K562 (cell line): ENCODE data around the gene MICAL1. TPM values are rescaled to one million over a fixed set of nuclear protein-coding genes. Genes with fewer than 3 reads are reported as not detected.

Experiments
- ATAC-seq: fragments of 200-7000 bp; cut with Tn5 transposase; 3 replicates; pipeline ENCODE4 v1.9.1; 2020; ENCODE audit warnings: moderate library complexity
- BruUV-seq: library from RNA; stranded (reverse); fragments of 400-500 nt; replicated peaks from 2 replicates; lab custom pipeline; 2021; lab: Mats Ljungman, UMichigan
- CTCF ChIA-PET: fragments of 300-600 bp; formaldehyde crosslinking; extraction: SDS; loops from one replicate; lab custom pipeline; 2021; ENCODE audit warnings: low intra/inter-chr PET ratio; lab: Yijun Ruan, JAX
- POLR2A ChIA-PET: fragments of 300-600, 350-650 bp; sonication (Branson Sonifier 250); formaldehyde crosslinking; extraction: SDS; loops from one replicate; lab custom pipeline; 2021; ENCODE audit warnings: antibody characterized with exemption, inconsistent platforms; lab: Yijun Ruan, JAX
- DNase-seq, 4 experiments: peaks; one replicate each; pipeline versions ENCODE4 v3.0.0 to v3.0.0-alpha.2; 2011 to 2018; ENCODE audit warnings: low spot score in 3 of 4, mixed read lengths in 3 of 4; ENCODE audit errors: extremely low read depth in 1 of 4
- FAIRE-seq: peaks from 2 replicates; lab custom pipeline; 2011; peaks lifted over from hg19 to GRCh38; lab: Jason Lieb, UNC
- H2AFZ ChIP-seq: 2 replicates; pipeline ENCODE4 v1.6.0; 2011; ENCODE audit warnings: low read depth, low read length, control low read depth, inconsistent platforms
- H3K27ac ChIP-seq: fragments of 200-600 bp; 3 replicates; pipeline ENCODE4 v1.8.0; 2011; ENCODE audit warnings: low read depth, mild to moderate bottlenecking, control low read depth, inconsistent platforms, low read length, moderate library complexity, mixed read lengths; ENCODE audit errors: extremely low read depth
- H3K27me3 ChIP-seq, 2 experiments: fragments of 300-600 bp in 1 of 2; 2 replicates in 1 of 2; 3 replicates in 1 of 2; pipeline versions ENCODE4 v1.6.0 to v1.8.0; 2011; ENCODE audit warnings: inconsistent platforms in 2 of 2, low read length in 2 of 2, mild to moderate bottlenecking in 1 of 2, mixed read lengths in 1 of 2, moderate library complexity in 1 of 2; ENCODE audit not compliant: control insufficient read depth in 2 of 2, insufficient read depth in 2 of 2
- H3K36me3 ChIP-seq: fragments of 300-600 bp; 3 replicates; pipeline ENCODE4 v1.8.0; 2011; ENCODE audit warnings: mild to moderate bottlenecking, low read length, inconsistent platforms; ENCODE audit not compliant: control insufficient read depth, insufficient read depth
- H3K4me1 ChIP-seq, 2 experiments: fragments of 200-600 bp in 1 of 2; replicated peaks in 1 of 2; 2 replicates in 1 of 2; 3 replicates in 1 of 2; pipeline versions ENCODE4 v1.5.1 to v1.8.0; 2011; ENCODE audit warnings: inconsistent platforms in 2 of 2, low read length in 2 of 2, mild to moderate bottlenecking in 1 of 2, mixed read lengths in 1 of 2, moderate library complexity in 1 of 2; ENCODE audit not compliant: control insufficient read depth in 2 of 2, insufficient read depth in 2 of 2
- H3K4me2 ChIP-seq: 2 replicates; pipeline ENCODE4 v1.6.1; 2011; ENCODE audit warnings: low read length, control low read depth, inconsistent platforms, mixed read lengths; ENCODE audit not compliant: insufficient read depth
- H3K4me3 ChIP-seq: fragments of 200-600 bp; sonication (generic), shearing (Covaris generic); 2 replicates; pipeline ENCODE4 v1.5.1; 2016; ENCODE audit warnings: control low read depth, inconsistent platforms
- H3K79me2 ChIP-seq: fragments of 200-600 bp; 3 replicates; pipeline ENCODE4 v1.8.0; 2011; ENCODE audit warnings: low read length, inconsistent platforms; ENCODE audit not compliant: control insufficient read depth, insufficient read depth
- H3K9ac ChIP-seq, 2 experiments: 2 replicates each; pipeline versions ENCODE4 v1.6.0 to v1.6.1; 2011; ENCODE audit warnings: low read depth in 2 of 2, low read length in 2 of 2, control low read depth in 1 of 2, inconsistent platforms in 1 of 2, mild to moderate bottlenecking in 1 of 2, mixed read lengths in 1 of 2; ENCODE audit not compliant: insufficient read depth in 1 of 2
- H3K9me1 ChIP-seq: one replicate; pipeline ENCODE4 v1.6.0; 2011; ENCODE audit warnings: inconsistent platforms, mild to moderate bottlenecking, low read length, moderate library complexity; ENCODE audit not compliant: control insufficient read depth, insufficient read depth
- H3K9me3 ChIP-seq: replicated peaks from 2 replicates; pipeline ENCODE4 v1.5.1; 2011; ENCODE audit warnings: low read depth, low read length, inconsistent platforms; ENCODE audit not compliant: control insufficient read depth, insufficient read depth
- H4K20me1 ChIP-seq: replicated peaks from 2 replicates; pipeline ENCODE4 v1.6.1; 2011; ENCODE audit warnings: low read length, inconsistent platforms, mixed read lengths; ENCODE audit not compliant: control insufficient read depth, insufficient read depth
- ADNP ChIP-seq: fragments of 200-800 bp; sonication (Bioruptor generic); IDR thresholded peaks from 2 replicates; pipeline ENCODE4 v1.6.1; 2016; ENCODE audit warnings: missing genetic modification characterization, missing compliant biosample characterization
- CHD1 ChIP-seq: fragments of 200-600 bp; sonication (generic); IDR thresholded peaks from one replicate; pipeline ENCODE4 v1.6.1; 2012; ENCODE audit warnings: mild to moderate bottlenecking, moderate library complexity, low read length, inconsistent platforms
- HMG20A ChIP-seq: fragments of 450-650 bp; formaldehyde crosslinking; conservative IDR thresholded peaks from 2 replicates; pipeline ENCODE4 v1.4.0; 2020; ENCODE audit warnings: mild to moderate bottlenecking, mixed read lengths
- HNRNPL ChIP-seq: fragments of 200-400 bp; formaldehyde crosslinking; IDR thresholded peaks from 2 replicates; pipeline ENCODE4 v1.6.1; 2017; ENCODE audit warnings: low read depth, mild to moderate bottlenecking, low read length
- KHSRP ChIP-seq: fragments of 450-650 bp; IDR thresholded peaks from 2 replicates; pipeline ENCODE4 v1.6.1; 2017
- MAX ChIP-seq: sonication (generic); formaldehyde crosslinking; IDR thresholded peaks from 2 replicates; pipeline ENCODE4 v1.9.0; 2022; ENCODE audit warnings: mild to moderate bottlenecking, missing genetic modification reagents
- PPARD ChIP-seq: fragments of 250-450 bp; sonication (Bioruptor Pico); IDR thresholded peaks from 2 replicates; pipeline ENCODE4 v1.8.0; 2022; ENCODE audit warnings: inconsistent platforms, mild to moderate bottlenecking, moderate library complexity
- RBBP5 ChIP-seq: fragments of 200-600 bp; sonication (generic); IDR thresholded peaks from 2 replicates; pipeline ENCODE4 v1.6.1; 2012; ENCODE audit warnings: borderline replicate concordance, mild to moderate bottlenecking, low read length, control low read depth, inconsistent platforms; ENCODE audit not compliant: insufficient read depth, poor library complexity, severe bottlenecking
- RNF2 ChIP-seq: sonication (generic); IDR thresholded peaks from 2 replicates; pipeline ENCODE4 v1.6.1; 2016
- SMAD4 ChIP-seq: fragments of 250-450 bp; sonication (Bioruptor Pico); conservative IDR thresholded peaks from 2 replicates; pipeline ENCODE4 v1.8.0; 2021; ENCODE audit warnings: inconsistent platforms, mild to moderate bottlenecking, moderate library complexity
- THRB ChIP-seq: fragments of 450-650 bp; formaldehyde crosslinking; conservative IDR thresholded peaks from 2 replicates; pipeline ENCODE4 v1.4.0; 2022; ENCODE audit warnings: mild to moderate bottlenecking, missing genetic modification characterization
- TSC22D4 ChIP-seq: fragments of 450-650 bp; IDR thresholded peaks from 2 replicates; pipeline ENCODE4 v1.6.1; 2016; ENCODE audit warnings: missing genetic modification characterization, missing biosample characterization, control low read depth
- ZFX ChIP-seq: sonication (generic); formaldehyde crosslinking; IDR thresholded peaks from 2 replicates; pipeline ENCODE4 v1.8.0; 2022; ENCODE audit warnings: mild to moderate bottlenecking, missing genetic modification reagents, moderate library complexity
- ZNF124 ChIP-seq: sonication (generic); formaldehyde crosslinking; IDR thresholded peaks from 2 replicates; pipeline ENCODE4 v1.8.1; 2022; ENCODE audit warnings: missing genetic modification reagents
- WGBS: fragments of 100-300 bp; shearing (Covaris generic); methylation state at CpG from one replicate; pipeline ENCODE4 v1.1.6; 2016; ENCODE audit warnings: low coverage, mixed read lengths; ENCODE audit not compliant: insufficient coverage; ENCODE audit errors: missing lambda C conversion rate; 5-methylcytosine and 5-hydroxymethylcytosine counted together
- in situ Hi-C: fragments of 300-500 bp; cut with MboI; formaldehyde crosslinking; loops from 4 replicates; pipeline ENCODE4 v1.15.0; 2018; ENCODE audit warnings: inconsistent platforms, mixed read lengths
- intact Hi-C: fragments of 100-400 bp; cut with micrococcal nuclease; formaldehyde crosslinking; loops from 2 replicates; pipeline ENCODE4 v1.14.2; 2022
- polyA plus RNA-seq, 8 experiments: library from polyadenylated mRNA; depleted of rRNA in 4 of 8; stranded (reverse) in 5 of 8; unstranded in 3 of 8; fragments of >200 nt; fragmentation: Nextera tagmentation in 2 of 8; fragmentation: Illumina TruSeq in 1 of 8; extraction: Ambion mirVana in 2 of 8; extraction: Trizol in 1 of 8; gene quantifications; 2 replicates each; pipeline versions ENCODE4 v1.2.1 to v1.2.3, GENCODE V29; 2011 to 2014; ENCODE audit warnings: inconsistent platforms in 1 of 8, missing spikeins in 1 of 8
- total RNA-seq, 7 experiments: library from RNA; depleted of rRNA in 6 of 7; stranded (reverse); fragments of >200 nt in 6 of 7; fragmentation: Illumina TruSeq in 2 of 7; extraction: Trizol in 2 of 7; gene quantifications; 2 replicates each; pipeline versions ENCODE4 v1.2.1 to v1.2.3, GENCODE V29; 2011 to 2021; ENCODE audit warnings: low replicate concordance in 1 of 7

The MICAL1 gene
- total and polyA plus RNA-seq, 9 of the 15 experiments (the other 6 are each of a cell fraction or from before 2014, with no cell fraction given), result 0.07 to 15.2 (median 7.0) TPM

- Histone ChIP-seq H3K9me1 (peaks cover 3% of the 10 kb centered on the region), H3K4me1 (peaks cover 6 to 16% of the 10 kb centered on the region in 2 experiments; a peak in 4 of 5 replicates), H2AFZ (no peak overlapping the region), H3K27me3 (no peaks in the 10 kb centered on the region), H3K9ac (no peak overlapping the region), H3K27ac (no peak overlapping the region), H3K36me3 (peaks cover 92% of the 10 kb centered on the region), H4K20me1 (0 out of 2 replicates have a peak, but pooled peaks cover 3% of the 10 kb centered on the region), H3K4me3 (no peak overlapping the region), H3K79me2 (peaks cover 37% of the 10 kb centered on the region), H3K4me2 (no peak overlapping the region), H3K9me3 (no peaks in the 10 kb centered on the region)
- DNase-seq, result no peak
- TF ChIP-seq RNF2 (no peak), ZFX (CRISPR knock-in tag) (no peak), ADNP (no peak), THRB (CRISPR knock-in tag) (no peak), ZNF124 (CRISPR knock-in tag) (no peak), CHD1 (no peak), SMAD4 (CRISPR knock-in tag) (no peak), TSC22D4 (no peak), HNRNPL (no peak), KHSRP (no peak), HMG20A (no peak), MAX (CRISPR knock-in tag) (no peak), PPARD (CRISPR knock-in tag) (no peak), RBBP5 (no peak)
- in situ Hi-C loops, result no loop called here
- ChIA-PET CTCF (no interaction called here), POLR2A (no interaction called here)
- BruUV-seq, result no TSS peak
- FAIRE-seq, result no peak
- no peak for ATAC-seq
- intact Hi-C loops, result no loop called here
- WGBS, result 81% methylated on average over 4 of the region's 4 CpGs
Observed at GRCh38 chr6:109474995-109475394, 19.4 kb upstream of the MICAL1 start.
